Mucosa of rectum (tissue), 2 donors: ENCODE results near the gene SLF2.

Experiments
- H3K27ac ChIP-seq, 2 donors: one replicate each; pipeline ENCODE4 v1.7.0; 2013; ENCODE audit warnings: inconsistent platforms in 2 of 2, low read depth in 2 of 2, low read length in 2 of 2
- H3K27me3 ChIP-seq, 2 donors: one replicate each; pipeline ENCODE4 v1.7.0; 2013; ENCODE audit warnings: low read length in 2 of 2; ENCODE audit not compliant: control insufficient read depth in 2 of 2, insufficient read depth in 2 of 2
- H3K36me3 ChIP-seq, 2 donors: one replicate each; pipeline ENCODE4 v1.7.0; 2013; ENCODE audit warnings: low read length in 2 of 2; ENCODE audit not compliant: control insufficient read depth in 2 of 2, insufficient read depth in 2 of 2
- H3K4me1 ChIP-seq, 2 donors: one replicate each; pipeline ENCODE4 v1.7.0; 2013; ENCODE audit warnings: low read length in 2 of 2, mild to moderate bottlenecking in 1 of 2; ENCODE audit not compliant: control insufficient read depth in 2 of 2, insufficient read depth in 2 of 2
- H3K4me3 ChIP-seq, 2 donors: one replicate each; pipeline ENCODE4 v1.7.0; 2013; ENCODE audit warnings: low read length in 2 of 2
- H3K9ac ChIP-seq, 2 donors: one replicate each; pipeline ENCODE4 v1.7.0; 2013; ENCODE audit warnings: low read length in 2 of 2, low read depth in 1 of 2, mild to moderate bottlenecking in 1 of 2
- H3K9me3 ChIP-seq, 2 donors: one replicate each; pipeline ENCODE4 v1.7.0; 2013; ENCODE audit warnings: low read length in 2 of 2; ENCODE audit not compliant: control insufficient read depth in 2 of 2
- donor health status: healthy.
- donor health status: Normal muscosa, but diverticular disease.

The SLF2 gene

GRCh38 chr10:100888957-100889356, 23.8 kb upstream of the SLF2 start:
- H3K9ac ChIP-seq, result no peak overlapping the region
- no peaks in the 10 kb centered on the region for H3K36me3 ChIP-seq
- H3K9me3 ChIP-seq, result no peaks in the 10 kb centered on the region
- H3K4me1 ChIP-seq, result no peaks in the 10 kb centered on the region
- H3K4me3 ChIP-seq, result no peak overlapping the region
- no peaks in the 10 kb centered on the region for H3K27me3 ChIP-seq
- H3K27ac ChIP-seq, result no peak overlapping the region

- no peak overlapping the region for H3K9ac ChIP-seq
- H3K4me1 ChIP-seq, result peaks cover 0 to 3% of the 10 kb centered on the region in 2 donors
Observed at GRCh38 chr10:100889546-100889945, 23.2 kb upstream of the SLF2 start.

GRCh38 chr10:100890141-100890672, 22.6 kb upstream of the SLF2 start:
- Histone ChIP-seq H3K9ac (no peak overlapping the region), H3K27ac (no peak overlapping the region), H3K4me3 (no peak overlapping the region), H3K27me3 (no peaks in the 10 kb centered on the region), H3K9me3 (no peaks in the 10 kb centered on the region), H3K36me3 (no peaks in the 10 kb centered on the region), H3K4me1 (peaks cover 5 to 9% of the 10 kb centered on the region in 2 donors)

More at GRCh38 chr10:100889546-100889945, 23.2 kb upstream of the SLF2 start:
- Histone ChIP-seq H3K9me3 (no peaks in the 10 kb centered on the region), H3K27ac (no peak overlapping the region), H3K4me3 (no peak overlapping the region), H3K36me3 (no peaks in the 10 kb centered on the region), H3K27me3 (no peaks in the 10 kb centered on the region)

GRCh38 chr10:100890673-100891317, 22.0 kb upstream of the SLF2 start:
- Histone ChIP-seq H3K4me1 (peaks cover 9 to 13% of the 10 kb centered on the region in 2 donors), H3K36me3 (no peaks in the 10 kb centered on the region), H3K4me3 (no peak overlapping the region), H3K9ac (no peak overlapping the region), H3K27ac (no peak overlapping the region), H3K9me3 (no peaks in the 10 kb centered on the region), H3K27me3 (no peaks in the 10 kb centered on the region)

- Histone ChIP-seq H3K4me1 (peaks cover 13 to 26% of the 10 kb centered on the region in 2 donors), H3K27ac (peak overlapping the region; percentile 81 to 92), H3K9me3 (no peaks in the 10 kb centered on the region), H3K4me3 (peak overlapping the region in 1 of 2 donors; percentile 27), H3K9ac (peak overlapping the region in 1 of 2 donors; percentile 33), H3K36me3 (no peaks in the 10 kb centered on the region), H3K27me3 (no peaks in the 10 kb centered on the region)
Observed at GRCh38 chr10:100894033-100894432, 18.7 kb upstream of the SLF2 start.

GRCh38 chr10:100894589-100895294, 18.0 kb upstream of the SLF2 start:
- peak overlapping the region; percentile 34 to 63 for H3K9ac ChIP-seq
- no peaks in the 10 kb centered on the region for H3K36me3 ChIP-seq
- peaks cover 13 to 26% of the 10 kb centered on the region in 2 donors for H3K4me1 ChIP-seq
- peak overlapping the region; percentile 92 to 93 for H3K27ac ChIP-seq
- peak overlapping the region in 1 of 2 donors; percentile 14 for H3K4me3 ChIP-seq
- no peaks in the 10 kb centered on the region for H3K9me3 ChIP-seq
- no peaks in the 10 kb centered on the region for H3K27me3 ChIP-seq

- peak overlapping the region; percentile 34 to 47 for H3K9ac ChIP-seq
- H3K36me3 ChIP-seq, result no peaks in the 10 kb centered on the region
- no peaks in the 10 kb centered on the region for H3K9me3 ChIP-seq
- no peaks in the 10 kb centered on the region for H3K27me3 ChIP-seq
- peaks cover 13 to 26% of the 10 kb centered on the region in 2 donors for H3K4me1 ChIP-seq
- peak overlapping the region; percentile 14 to 20 for H3K4me3 ChIP-seq
- H3K27ac ChIP-seq, result peak overlapping the region; percentile 92 to 93
Observed at GRCh38 chr10:100895346-100895745, 17.4 kb upstream of the SLF2 start.

- no peaks in the 10 kb centered on the region for H3K9me3 ChIP-seq
- peak overlapping the region; percentile 14 to 20 for H3K4me3 ChIP-seq
- peak overlapping the region; percentile 92 to 93 for H3K27ac ChIP-seq
- H3K36me3 ChIP-seq, result no peaks in the 10 kb centered on the region
- peak overlapping the region; percentile 29 to 47 for H3K9ac ChIP-seq
- peaks cover 13 to 26% of the 10 kb centered on the region in 2 donors for H3K4me1 ChIP-seq
- H3K27me3 ChIP-seq, result no peaks in the 10 kb centered on the region
Observed at GRCh38 chr10:100895896-100896295, 16.9 kb upstream of the SLF2 start.

GRCh38 chr10:100896876-100897461, 15.8 kb upstream of the SLF2 start:
- H3K4me1 ChIP-seq, result peaks cover 13 to 26% of the 10 kb centered on the region in 2 donors
- no peak overlapping the region for H3K27ac ChIP-seq

GRCh38 chr10:100897976-100898375, 14.8 kb upstream of the SLF2 start:
- Histone ChIP-seq H3K9ac (no peak overlapping the region), H3K36me3 (no peaks in the 10 kb centered on the region), H3K4me3 (no peak overlapping the region), H3K9me3 (no peaks in the 10 kb centered on the region), H3K4me1 (peaks cover 13 to 26% of the 10 kb centered on the region in 2 donors), H3K27me3 (no peaks in the 10 kb centered on the region), H3K27ac (no peak overlapping the region)

More at GRCh38 chr10:100896876-100897461, 15.8 kb upstream of the SLF2 start:
- Histone ChIP-seq H3K4me3 (no peak overlapping the region), H3K36me3 (no peaks in the 10 kb centered on the region), H3K9ac (no peak overlapping the region), H3K9me3 (no peaks in the 10 kb centered on the region), H3K27me3 (no peaks in the 10 kb centered on the region)
